GM21447 (cell line): ENCODE results near the gene YRDC.

Source experiments
- ATAC-seq: cut with Tn5 transposase; IDR thresholded peaks from one replicate; pipeline ENCODE4 v1.9.1; 2021; ENCODE audit not compliant: unreplicated experiment

YRDC gene

GRCh38 chr1:37822906-37823815, 15.2 kb upstream of the YRDC start:
- no peak for ATAC-seq

GRCh38 chr1:37821481-37821880, 13.5 kb upstream of the YRDC start:
- ATAC-seq: no peak

GRCh38 chr1:37817481-37817880, 9.5 kb upstream of the YRDC start:
- ATAC-seq: no peak

GRCh38 chr1:37814252-37814651, 6.2 kb upstream of the YRDC start:
- no peak for ATAC-seq

- ATAC-seq: no peak
Observed at GRCh38 chr1:37813529-37814145, 5.6 kb upstream of the YRDC start.

- no peak for ATAC-seq
Observed at GRCh38 chr1:37811027-37811655, 3.1 kb upstream of the YRDC start.

GRCh38 chr1:37809942-37810341, 1.9 kb upstream of the YRDC start:
- ATAC-seq: no peak

- ATAC-seq: peak; percentile 24
Observed at GRCh38 chr1:37808369-37809319, 636 bp upstream of the YRDC start.

GRCh38 chr1:37807220-37807554, 821 bp downstream of the YRDC start:
- no peak for ATAC-seq

GRCh38 chr1:37802439-37802838, 5.6 kb downstream of the YRDC start:
- ATAC-seq: no peak

GRCh38 chr1:37797750-37798345, 10.2 kb downstream of the YRDC start:
- ATAC-seq: no peak

- no peak for ATAC-seq
Observed at GRCh38 chr1:37795340-37796125, 12.5 kb downstream of the YRDC start.

GRCh38 chr1:37794372-37795339, 13.4 kb downstream of the YRDC start:
- no peak for ATAC-seq

- ATAC-seq: no peak
Observed at GRCh38 chr1:37793773-37794371, 14.1 kb downstream of the YRDC start, which contains the start of gene MANEAL. Gene MANEAL (plus strand): TSS chr1:37793847. CDS start chr1:37794183, 336 bp downstream.

GRCh38 chr1:37792943-37793686, 14.9 kb downstream of the YRDC start:
- no peak for ATAC-seq

- no peak for ATAC-seq
Observed at GRCh38 chr1:37782491-37782890, 25.5 kb downstream of the YRDC start.

- no peak for ATAC-seq
Observed at GRCh38 chr1:37778654-37779053, 29.4 kb downstream of the YRDC start.
